Measurements from ENCODE around the gene TMEM63A.

GRCh38 chr1:225871359-225872074, 10.7 kb downstream of the TMEM63A start:
- TF ChIP-seq POLR2A (IDR thresholded peaks at IDR 0.05) (no peak), CTCF (IDR thresholded peaks at IDR 0.05) (no peak)

Measured in breast epithelium (tissue), 3 donors.